ENCODE measurements around the gene EDAR. TPM values are rescaled to one million over a fixed set of nuclear protein-coding genes. Genes with fewer than 3 reads are reported as not detected.

EDAR gene
- total and polyA plus RNA-seq, 2 donors (not counting 1 experiment from before 2014, with no cell fraction given): not detected

- no peak overlapping the region for H2AFZ ChIP-seq (ENCODE audit: low read length)
- DNase-seq (ENCODE audit: low read depth in 2 of 2): peak in 1 of 2 donors; percentile 62
- no peak overlapping the region for H3K27ac ChIP-seq (ENCODE audit: insufficient read depth, low read length)
- H3K4me1 ChIP-seq (ENCODE audit: control insufficient read depth, extremely low read depth, insufficient read depth, low read length): no peaks in the 10 kb centered on the region
- no peak overlapping the region for H3K4me3 ChIP-seq (replicated peaks in 1 of 4; ENCODE audit: control extremely low read depth in 1 of 4, insufficient read depth in 1 of 4, low read depth in 3 of 4, low read length in 4 of 4)
- TF ChIP-seq CTCF (conservative IDR thresholded peaks at IDR 0.05 in 1 of 2, IDR thresholded peaks at IDR 0.05 in 1 of 2; ENCODE audit: low read depth in 1 of 2, low read length in 2 of 2) (no peak), EZH2 (IDR thresholded peaks at IDR 0.05; ENCODE audit: low read length, missing control alignments) (no peak)
- no peaks in the 10 kb centered on the region for H4K20me1 ChIP-seq (ENCODE audit: control insufficient read depth, extremely low read depth, insufficient read depth, low read length)
- no peaks in the 10 kb centered on the region for H3K27me3 ChIP-seq (ENCODE audit: control insufficient read depth, insufficient read depth, low read length)
- H3K9me3 ChIP-seq (ENCODE audit: control insufficient read depth, insufficient read depth, low read depth, low read length): no peaks in the 10 kb centered on the region
- no peak overlapping the region for H3K4me2 ChIP-seq (ENCODE audit: extremely low read depth, insufficient read depth, low read length)
- no peaks in the 10 kb centered on the region for H3K36me3 ChIP-seq (ENCODE audit: control insufficient read depth, insufficient read depth, low read length)
- no peaks in the 10 kb centered on the region for H3K79me2 ChIP-seq (ENCODE audit: control insufficient read depth, insufficient read depth, low read length)
- no peak overlapping the region for H3K9ac ChIP-seq (ENCODE audit: insufficient read depth, low read length)
Measured at GRCh38 chr2:108858894-108859293, 130.1 kb downstream of the EDAR start.

GRCh38 chr2:108855194-108855593 is 133.8 kb downstream of the EDAR start:
- peak; percentile 3 to 23 for DNase-seq (ENCODE audit: low read depth in 2 of 2)
- no peaks in the 10 kb centered on the region for H3K36me3 ChIP-seq (ENCODE audit: control insufficient read depth, insufficient read depth, low read length)
- no peaks in the 10 kb centered on the region for H3K9me3 ChIP-seq (ENCODE audit: control insufficient read depth, insufficient read depth, low read depth, low read length)

GRCh38 chr2:108854484-108854883 is 134.5 kb downstream of the EDAR start:
- TF ChIP-seq CTCF (conservative IDR thresholded peaks at IDR 0.05 in 1 of 2, IDR thresholded peaks at IDR 0.05 in 1 of 2; ENCODE audit: low read depth in 1 of 2, low read length in 2 of 2): no peak
- no peak for TF ChIP-seq EZH2 (IDR thresholded peaks at IDR 0.05; ENCODE audit: low read length, missing control alignments)

More at GRCh38 chr2:108855194-108855593, 133.8 kb downstream of the EDAR start:
- no peaks in the 10 kb centered on the region for H3K27me3 ChIP-seq (ENCODE audit: control insufficient read depth, insufficient read depth, low read length)
- no peak overlapping the region for H3K27ac ChIP-seq (ENCODE audit: insufficient read depth, low read length)
- H4K20me1 ChIP-seq (ENCODE audit: control insufficient read depth, extremely low read depth, insufficient read depth, low read length): no peaks in the 10 kb centered on the region
- TF ChIP-seq EZH2 (IDR thresholded peaks at IDR 0.05; ENCODE audit: low read length, missing control alignments) (no peak), CTCF (conservative IDR thresholded peaks at IDR 0.05 in 1 of 2, IDR thresholded peaks at IDR 0.05 in 1 of 2; ENCODE audit: low read depth in 1 of 2, low read length in 2 of 2) (peak in 1 of 2 donors; percentile 7)
- no peak overlapping the region for H2AFZ ChIP-seq (ENCODE audit: low read length)
- H3K79me2 ChIP-seq (ENCODE audit: control insufficient read depth, insufficient read depth, low read length): no peaks in the 10 kb centered on the region
- no peak overlapping the region for H3K4me2 ChIP-seq (ENCODE audit: extremely low read depth, insufficient read depth, low read length)
- H3K4me3 ChIP-seq (replicated peaks in 1 of 4; ENCODE audit: control extremely low read depth in 1 of 4, insufficient read depth in 1 of 4, low read depth in 3 of 4, low read length in 4 of 4): no peak overlapping the region
- no peaks in the 10 kb centered on the region for H3K4me1 ChIP-seq (ENCODE audit: control insufficient read depth, extremely low read depth, insufficient read depth, low read length)
- H3K9ac ChIP-seq (ENCODE audit: insufficient read depth, low read length): no peak overlapping the region

More at GRCh38 chr2:108854484-108854883, 134.5 kb downstream of the EDAR start:
- H3K27me3 ChIP-seq (ENCODE audit: control insufficient read depth, insufficient read depth, low read length): no peaks in the 10 kb centered on the region
- H2AFZ ChIP-seq (ENCODE audit: low read length): no peak overlapping the region
- no peak overlapping the region for H3K4me2 ChIP-seq (ENCODE audit: extremely low read depth, insufficient read depth, low read length)
- no peaks in the 10 kb centered on the region for H3K36me3 ChIP-seq (ENCODE audit: control insufficient read depth, insufficient read depth, low read length)
- no peaks in the 10 kb centered on the region for H3K9me3 ChIP-seq (ENCODE audit: control insufficient read depth, insufficient read depth, low read depth, low read length)
- H3K27ac ChIP-seq (ENCODE audit: insufficient read depth, low read length): no peak overlapping the region
- DNase-seq (ENCODE audit: low read depth in 2 of 2): no peak
- no peaks in the 10 kb centered on the region for H3K79me2 ChIP-seq (ENCODE audit: control insufficient read depth, insufficient read depth, low read length)
- H3K4me1 ChIP-seq (ENCODE audit: control insufficient read depth, extremely low read depth, insufficient read depth, low read length): no peaks in the 10 kb centered on the region
- H3K9ac ChIP-seq (ENCODE audit: insufficient read depth, low read length): no peak overlapping the region
- no peaks in the 10 kb centered on the region for H4K20me1 ChIP-seq (ENCODE audit: control insufficient read depth, extremely low read depth, insufficient read depth, low read length)
- no peak overlapping the region for H3K4me3 ChIP-seq (replicated peaks in 1 of 4; ENCODE audit: control extremely low read depth in 1 of 4, insufficient read depth in 1 of 4, low read depth in 3 of 4, low read length in 4 of 4)

Measured in fibroblast of lung (primary cell).